Ectodermal cell (in vitro differentiated cells): ENCODE results near the gene PTDSS2.

Experiments used
- H3K27ac ChIP-seq: 2 replicates; pipeline ENCODE4 v1.7.0; 2013; ENCODE audit warnings: mild to moderate bottlenecking, low read depth, low read length; ENCODE audit not compliant: insufficient read depth, poor library complexity, severe bottlenecking
- H3K27me3 ChIP-seq: 2 replicates; pipeline ENCODE4 v1.7.0; 2013; ENCODE audit warnings: mild to moderate bottlenecking, low read length; ENCODE audit not compliant: insufficient read depth, control insufficient read depth, poor library complexity, severe bottlenecking
- H3K36me3 ChIP-seq: one replicate; pipeline ENCODE4 v1.7.0; 2013; ENCODE audit warnings: low read length; ENCODE audit not compliant: control insufficient read depth, insufficient read depth
- H3K4me1 ChIP-seq: one replicate; pipeline ENCODE4 v1.7.0; 2013; ENCODE audit warnings: low read length; ENCODE audit not compliant: control insufficient read depth, insufficient read depth
- H3K4me3 ChIP-seq: 2 replicates; pipeline ENCODE4 v1.7.0; 2013; ENCODE audit warnings: low read depth, low read length, control low read depth; ENCODE audit not compliant: insufficient read depth
- H3K9me3 ChIP-seq: 2 replicates; pipeline ENCODE4 v1.7.0; 2013; ENCODE audit warnings: mild to moderate bottlenecking, low read length, moderate library complexity; ENCODE audit not compliant: control insufficient read depth
- WGBS, 2 experiments: methylation state at CpG; one replicate each; pipeline ENCODE4 v1.1.7; 2013; ENCODE audit warnings: missing lambda C conversion rate in 2 of 2; 5-methylcytosine and 5-hydroxymethylcytosine counted together

The PTDSS2 gene

GRCh38 chr11:415640-416041 is 34.4 kb upstream of the PTDSS2 start:
- no peak overlapping the region for H3K4me3 ChIP-seq
- 80 to 84% methylated on average over 5 of the region's 5 CpGs for WGBS, 2 experiments
- H3K4me1 ChIP-seq = peaks cover 6% of the 10 kb centered on the region
- H3K27ac ChIP-seq = no peak overlapping the region
- no peaks in the 10 kb centered on the region for H3K9me3 ChIP-seq
- H3K27me3 ChIP-seq = peaks cover 64% of the 10 kb centered on the region
- H3K36me3 ChIP-seq = no peaks in the 10 kb centered on the region

DNA sequence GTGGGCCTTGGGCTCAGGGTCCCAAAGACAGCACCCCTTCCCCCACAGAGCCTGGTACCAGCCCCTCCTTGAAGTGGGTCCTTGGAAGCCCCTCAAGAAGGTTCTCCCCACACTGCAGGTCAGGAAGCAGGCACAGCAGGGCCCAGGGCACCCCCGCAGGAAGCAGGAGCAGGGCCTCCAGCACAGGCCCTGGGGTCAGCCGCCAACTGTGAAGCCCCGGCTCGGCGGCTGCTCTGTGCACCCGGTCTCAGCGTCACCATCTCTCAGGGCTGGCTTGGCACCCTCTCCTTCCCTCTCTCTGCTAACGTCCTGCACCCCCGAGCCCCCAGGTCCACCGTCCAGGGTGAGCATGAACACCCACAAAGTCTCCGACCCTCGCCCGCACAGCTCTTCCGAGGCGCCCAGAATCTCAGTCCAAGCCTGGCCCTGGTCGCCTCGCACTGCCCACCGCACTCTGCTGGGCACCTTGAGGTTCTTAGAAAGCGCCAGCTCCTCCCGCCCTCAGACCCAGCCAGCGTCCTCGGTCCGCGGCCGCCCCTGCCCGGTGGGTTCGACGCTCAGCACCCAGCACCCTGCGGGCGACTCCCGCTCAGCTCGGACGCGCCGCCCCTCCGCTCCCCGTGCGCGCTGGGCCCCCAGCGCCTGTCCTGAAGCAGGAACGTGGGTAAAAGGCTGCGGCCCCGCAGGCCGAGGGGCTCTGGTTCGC is 33.9 kb upstream of the PTDSS2 start:
- WGBS, 2 experiments = 31 to 33% methylated on average over 45 of the region's 45 CpGs
- H3K27me3 ChIP-seq = peaks cover 64% of the 10 kb centered on the region
- no peaks in the 10 kb centered on the region for H3K9me3 ChIP-seq
- H3K36me3 ChIP-seq = no peaks in the 10 kb centered on the region
- peak overlapping the region; percentile 41 for H3K4me3 ChIP-seq
- no peak overlapping the region for H3K27ac ChIP-seq
- peaks cover 6% of the 10 kb centered on the region for H3K4me1 ChIP-seq

GRCh38 chr11:416757-417621 is 33.1 kb upstream of the PTDSS2 start:
- peaks cover 6% of the 10 kb centered on the region for H3K4me1 ChIP-seq
- no peaks in the 10 kb centered on the region for H3K9me3 ChIP-seq
- no peaks in the 10 kb centered on the region for H3K36me3 ChIP-seq
- no peak overlapping the region for H3K27ac ChIP-seq
- 1 to 2% methylated on average over 97 of the region's 97 CpGs for WGBS, 2 experiments
- peaks cover 64% of the 10 kb centered on the region for H3K27me3 ChIP-seq
- peak overlapping the region; percentile 41 for H3K4me3 ChIP-seq

DNA sequence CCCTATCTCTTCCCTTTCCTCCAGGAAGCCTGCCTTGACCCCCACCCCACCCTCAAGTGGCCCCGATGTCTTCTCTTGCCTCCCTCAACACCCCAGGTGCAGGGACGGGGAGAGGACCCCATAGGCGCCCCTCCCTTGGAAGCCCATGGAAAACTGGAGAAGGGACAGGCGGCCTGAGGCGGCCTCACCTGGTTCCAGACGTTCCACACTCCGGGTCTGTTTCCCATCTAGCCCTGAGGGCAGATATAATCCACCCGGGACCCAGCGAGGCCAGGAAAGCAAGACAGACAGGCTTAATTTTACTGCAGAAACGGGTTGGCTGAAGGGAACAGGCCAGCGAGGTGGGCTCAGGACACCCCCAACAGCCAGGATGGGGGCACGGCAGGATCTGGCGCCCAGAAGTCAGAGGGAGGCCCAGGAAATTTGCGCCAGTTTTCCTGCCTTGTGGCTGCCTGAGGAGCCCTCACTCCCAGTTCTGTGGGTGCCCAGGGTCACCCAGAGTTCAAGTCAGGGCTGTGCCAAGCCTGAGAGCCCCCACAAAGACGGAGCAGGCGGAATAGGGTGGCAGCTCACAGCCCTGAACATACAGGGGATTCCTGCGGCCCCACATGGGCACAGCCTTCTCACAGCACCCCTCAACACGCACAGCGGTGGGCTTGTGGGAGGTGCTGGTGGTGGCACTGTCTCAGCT is 32.3 kb upstream of the PTDSS2 start:
- Histone ChIP-seq H3K4me3 (peak overlapping the region; percentile 41), H3K4me1 (peaks cover 6% of the 10 kb centered on the region), H3K27ac (no peak overlapping the region), H3K9me3 (no peaks in the 10 kb centered on the region), H3K27me3 (peaks cover 63% of the 10 kb centered on the region), H3K36me3 (no peaks in the 10 kb centered on the region)
- WGBS, 2 experiments = 76 to 77% methylated on average over 19 of the region's 19 CpGs

DNA sequence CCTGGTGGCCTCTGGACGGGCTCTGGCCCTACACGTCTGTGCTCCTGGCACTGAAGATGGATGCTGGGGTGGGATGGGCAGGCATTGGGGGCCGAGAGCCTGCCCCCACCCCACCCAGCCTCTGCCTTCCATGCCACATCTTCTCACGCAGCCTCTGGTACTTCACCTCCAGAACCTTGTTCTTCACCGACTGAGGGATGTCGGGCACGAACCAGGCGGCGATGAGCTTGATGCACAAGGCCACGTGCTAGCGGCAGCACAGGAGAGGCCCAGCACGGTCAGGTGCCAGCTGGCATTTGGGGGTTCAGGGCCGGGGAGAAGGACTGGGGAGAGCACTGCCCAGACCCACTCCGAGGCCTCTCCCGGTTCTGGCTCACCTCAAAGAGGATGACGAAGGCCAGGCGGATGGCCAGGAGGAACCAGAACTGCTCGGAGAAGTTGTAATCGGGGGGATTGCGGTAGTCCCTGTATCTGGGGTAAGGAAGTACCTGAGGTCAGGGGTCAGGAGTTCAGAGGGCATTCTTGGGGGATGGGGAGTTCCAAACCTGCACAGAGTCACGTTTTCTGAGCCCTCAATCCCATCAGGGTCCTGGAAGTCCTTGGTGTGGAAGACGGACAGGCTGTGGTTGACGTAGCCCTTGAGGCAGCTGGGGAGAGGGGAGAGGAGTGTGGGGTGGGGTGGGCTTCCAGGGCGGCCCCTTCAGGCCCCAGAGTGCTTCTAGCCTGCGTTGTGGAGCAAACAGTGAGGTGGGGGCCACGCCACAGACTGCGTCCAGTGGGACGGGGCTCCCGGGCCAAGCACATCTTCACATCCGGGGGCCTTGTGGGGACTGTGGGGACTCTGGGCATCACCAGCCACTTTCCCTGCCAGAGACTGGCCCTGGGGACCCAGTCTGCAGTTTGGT is 31.5 kb upstream of the PTDSS2 start:
- WGBS, 2 experiments = 92 to 94% methylated on average over 30 of the region's 30 CpGs
- Histone ChIP-seq H3K36me3 (no peaks in the 10 kb centered on the region), H3K27me3 (peaks cover 55% of the 10 kb centered on the region), H3K9me3 (no peaks in the 10 kb centered on the region), H3K4me3 (no peak overlapping the region), H3K27ac (no peak overlapping the region), H3K4me1 (peaks cover 6% of the 10 kb centered on the region)

GRCh38 chr11:419248-420005 is 30.7 kb upstream of the PTDSS2 start:
- 87% methylated on average over 20 of the region's 20 CpGs for WGBS, 2 experiments
- Histone ChIP-seq H3K4me3 (no peak overlapping the region), H3K36me3 (no peaks in the 10 kb centered on the region), H3K27me3 (peaks cover 54% of the 10 kb centered on the region), H3K27ac (no peak overlapping the region), H3K9me3 (no peaks in the 10 kb centered on the region), H3K4me1 (peaks cover 6% of the 10 kb centered on the region)

- no peaks in the 10 kb centered on the region for H3K9me3 ChIP-seq
- H3K36me3 ChIP-seq = no peaks in the 10 kb centered on the region
- no peak overlapping the region for H3K27ac ChIP-seq
- 92 to 94% methylated on average over 71 of the region's 71 CpGs for WGBS, 2 experiments
- H3K4me1 ChIP-seq = peaks cover 5% of the 10 kb centered on the region
- peaks cover 55% of the 10 kb centered on the region for H3K27me3 ChIP-seq
- no peak overlapping the region for H3K4me3 ChIP-seq
Observed at GRCh38 chr11:420054-420910, 29.8 kb upstream of the PTDSS2 start.

- Histone ChIP-seq H3K27ac (no peak overlapping the region), H3K4me1 (no peaks in the 10 kb centered on the region), H3K9me3 (no peaks in the 10 kb centered on the region), H3K36me3 (no peaks in the 10 kb centered on the region), H3K4me3 (no peak overlapping the region), H3K27me3 (peaks cover 53% of the 10 kb centered on the region)
- 95% methylated on average over 21 of the region's 21 CpGs for WGBS, 2 experiments
Observed at GRCh38 chr11:420911-421321, 29.2 kb upstream of the PTDSS2 start.
